ENCODE data around the gene RPL36A. TPM values are rescaled to one million over a fixed set of nuclear protein-coding genes. Genes with fewer than 3 reads are reported as not detected.

The RPL36A gene
- total RNA-seq, 2 donors from 2014 or later, result 495 to 1,021 TPM

DNA sequence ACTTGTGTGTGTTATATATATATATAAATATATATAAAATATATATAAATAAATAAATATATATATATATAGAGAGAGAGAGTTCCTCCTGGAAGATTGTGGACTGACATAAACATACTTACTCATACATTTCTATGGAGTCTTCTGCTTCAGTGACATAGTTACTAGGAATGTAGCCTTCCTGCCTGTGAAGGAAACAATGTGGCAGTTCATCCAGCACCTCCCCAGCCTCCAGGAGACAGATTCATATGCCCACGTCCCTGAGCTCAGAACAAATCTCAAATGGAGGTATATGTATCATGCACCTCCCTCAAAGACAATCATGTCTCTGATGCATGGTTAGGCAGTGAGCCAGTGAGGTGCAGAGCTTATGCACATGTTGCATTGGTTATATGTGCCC is 30.8 kb upstream of the RPL36A start:
- TF ChIP-seq, protein P1, sequence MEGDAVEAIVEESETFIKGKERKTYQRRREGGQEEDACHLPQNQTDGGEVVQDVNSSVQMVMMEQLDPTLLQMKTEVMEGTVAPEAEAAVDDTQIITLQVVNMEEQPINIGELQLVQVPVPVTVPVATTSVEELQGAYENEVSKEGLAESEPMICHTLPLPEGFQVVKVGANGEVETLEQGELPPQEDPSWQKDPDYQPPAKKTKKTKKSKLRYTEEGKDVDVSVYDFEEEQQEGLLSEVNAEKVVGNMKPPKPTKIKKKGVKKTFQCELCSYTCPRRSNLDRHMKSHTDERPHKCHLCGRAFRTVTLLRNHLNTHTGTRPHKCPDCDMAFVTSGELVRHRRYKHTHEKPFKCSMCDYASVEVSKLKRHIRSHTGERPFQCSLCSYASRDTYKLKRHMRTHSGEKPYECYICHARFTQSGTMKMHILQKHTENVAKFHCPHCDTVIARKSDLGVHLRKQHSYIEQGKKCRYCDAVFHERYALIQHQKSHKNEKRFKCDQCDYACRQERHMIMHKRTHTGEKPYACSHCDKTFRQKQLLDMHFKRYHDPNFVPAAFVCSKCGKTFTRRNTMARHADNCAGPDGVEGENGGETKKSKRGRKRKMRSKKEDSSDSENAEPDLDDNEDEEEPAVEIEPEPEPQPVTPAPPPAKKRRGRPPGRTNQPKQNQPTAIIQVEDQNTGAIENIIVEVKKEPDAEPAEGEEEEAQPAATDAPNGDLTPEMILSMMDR (IDR thresholded peaks at IDR 0.05), result no peak
- DNase-seq (ENCODE audit: low spot score), result no peak
- Histone ChIP-seq H3K27ac (no peak overlapping the region), H3K4me1 (no peaks in the 10 kb centered on the region), H3K4me3 (no peak overlapping the region), H3K9me3 (no peaks in the 10 kb centered on the region), H3K36me3 (no peaks in the 10 kb centered on the region), H3K27me3 (no peaks in the 10 kb centered on the region)

- DNase-seq (ENCODE audit: low spot score), result no peak
- no peak overlapping the region for H3K4me3 ChIP-seq
- no peaks in the 10 kb centered on the region for H3K27me3 ChIP-seq
- no peaks in the 10 kb centered on the region for H3K36me3 ChIP-seq
- no peaks in the 10 kb centered on the region for H3K4me1 ChIP-seq
- TF ChIP-seq, protein P1 (IDR thresholded peaks at IDR 0.05), result no peak
- H3K27ac ChIP-seq, result no peak overlapping the region
- no peaks in the 10 kb centered on the region for H3K9me3 ChIP-seq
These were observed 30.4 kb upstream of the RPL36A start for GRCh38 chrX:101360390-101360789.

DNA sequence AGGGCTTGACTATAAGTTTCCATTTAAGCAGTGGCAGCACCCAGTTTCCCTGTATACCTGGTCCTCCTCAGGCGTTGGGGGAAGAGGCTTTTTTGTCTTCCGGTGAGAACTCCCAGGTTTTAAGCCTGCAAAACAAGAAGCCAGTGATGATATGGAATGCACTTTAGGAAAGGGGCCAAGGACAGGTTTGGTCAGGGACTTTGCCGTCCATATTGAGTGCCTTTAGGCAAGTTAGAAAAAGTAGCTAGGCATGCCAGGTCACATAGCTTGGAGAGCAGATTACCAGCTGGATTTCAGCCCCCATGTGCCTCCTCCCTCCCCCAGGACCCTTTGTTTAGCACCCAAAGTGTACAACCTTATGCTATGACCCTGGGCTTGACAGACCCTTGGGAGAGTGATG is 28.7 kb upstream of the RPL36A start:
- TF ChIP-seq, protein P1 (IDR thresholded peaks at IDR 0.05), result no peak
- H3K9me3 ChIP-seq, result no peaks in the 10 kb centered on the region
- DNase-seq (ENCODE audit: low spot score), result no peak
- no peaks in the 10 kb centered on the region for H3K36me3 ChIP-seq
- no peaks in the 10 kb centered on the region for H3K27me3 ChIP-seq
- no peaks in the 10 kb centered on the region for H3K4me1 ChIP-seq
- no peak overlapping the region for H3K27ac ChIP-seq
- H3K4me3 ChIP-seq, result no peak overlapping the region

DNA sequence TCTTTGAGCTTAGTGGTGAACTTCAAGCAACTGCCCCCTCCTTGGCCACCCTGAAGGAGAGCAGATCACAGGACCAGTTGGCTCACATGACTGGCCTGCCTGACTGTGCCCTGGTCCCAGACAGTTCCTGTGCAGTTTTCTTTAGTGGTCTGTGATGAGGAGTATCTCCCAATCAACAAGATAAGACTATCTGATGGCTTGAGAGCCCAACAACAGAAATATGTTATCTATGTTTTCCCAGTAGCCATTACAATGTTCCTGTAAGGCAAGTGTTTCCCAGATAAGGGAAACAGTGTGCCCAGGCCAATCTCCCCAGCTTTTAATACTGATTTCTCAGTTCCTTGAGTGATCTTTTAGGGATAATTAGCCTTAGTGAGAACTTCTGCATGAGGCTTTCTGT is 28.1 kb upstream of the RPL36A start:
- Histone ChIP-seq H3K36me3 (no peaks in the 10 kb centered on the region), H3K4me3 (no peak overlapping the region), H3K4me1 (no peaks in the 10 kb centered on the region), H3K27ac (no peak overlapping the region), H3K27me3 (no peaks in the 10 kb centered on the region), H3K9me3 (no peaks in the 10 kb centered on the region)
- DNase-seq (ENCODE audit: low spot score), result no peak
- TF ChIP-seq, protein P1 (IDR thresholded peaks at IDR 0.05), result no peak

GRCh38 chrX:101365301-101365795 is 25.5 kb upstream of the RPL36A start:
- DNase-seq (ENCODE audit: low spot score), result no peak
- TF ChIP-seq, protein P1 (IDR thresholded peaks at IDR 0.05), result no peak
- H3K9me3 ChIP-seq, result no peaks in the 10 kb centered on the region
- no peaks in the 10 kb centered on the region for H3K27me3 ChIP-seq
- no peak overlapping the region for H3K4me3 ChIP-seq
- H3K4me1 ChIP-seq, result no peaks in the 10 kb centered on the region
- no peak overlapping the region for H3K27ac ChIP-seq
- H3K36me3 ChIP-seq, result no peaks in the 10 kb centered on the region

- no peak overlapping the region for H3K27ac ChIP-seq
- H3K4me3 ChIP-seq, result no peak overlapping the region
- no peaks in the 10 kb centered on the region for H3K27me3 ChIP-seq
- no peaks in the 10 kb centered on the region for H3K9me3 ChIP-seq
- H3K36me3 ChIP-seq, result no peaks in the 10 kb centered on the region
- H3K4me1 ChIP-seq, result no peaks in the 10 kb centered on the region
- TF ChIP-seq, protein P1 (IDR thresholded peaks at IDR 0.05), result no peak
- DNase-seq (ENCODE audit: low spot score), result no peak
These were observed 22.0 kb upstream of the RPL36A start for GRCh38 chrX:101368800-101369199.
